ENCODE results near the gene TAF1D.

The TAF1D gene

DNA sequence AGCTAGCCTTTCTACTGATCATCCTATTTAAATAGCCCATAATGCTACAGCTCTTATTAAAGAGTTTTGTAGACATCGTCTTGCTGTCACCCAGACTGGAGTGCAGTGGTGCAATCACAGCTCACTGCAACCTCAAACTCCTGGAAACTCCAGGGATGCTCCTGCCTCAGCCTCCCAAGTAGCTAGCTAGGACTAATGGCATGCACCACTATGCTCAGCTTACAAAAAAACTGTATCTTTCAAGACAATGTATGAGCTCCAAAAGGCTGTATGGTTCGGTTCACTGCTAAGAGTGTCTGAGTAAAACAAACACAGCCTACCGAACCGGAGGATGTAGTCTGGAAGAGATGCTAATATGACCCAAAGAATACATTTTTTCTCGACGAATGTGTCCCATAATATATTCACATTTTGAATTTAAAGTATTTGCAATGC, 2.6 kb downstream of the TAF1D start:
- Histone ChIP-seq H3K4me1 (ENCODE audit: control insufficient read depth in 1 of 2, insufficient read depth in 1 of 2, low read depth in 1 of 2, low read length in 1 of 2) (peaks cover 32 to 38% of the 10 kb centered on the region in 2 experiments), H3K27ac (no peak overlapping the region), H3K27me3 (no peaks in the 10 kb centered on the region), H3K36me3 (peaks cover 62% of the 10 kb centered on the region), H3K9me3 (no peaks in the 10 kb centered on the region), H3K4me3 (ENCODE audit: low read depth in 1 of 2, low read length in 1 of 2) (no peak overlapping the region)
- TF ChIP-seq, protein P1, sequence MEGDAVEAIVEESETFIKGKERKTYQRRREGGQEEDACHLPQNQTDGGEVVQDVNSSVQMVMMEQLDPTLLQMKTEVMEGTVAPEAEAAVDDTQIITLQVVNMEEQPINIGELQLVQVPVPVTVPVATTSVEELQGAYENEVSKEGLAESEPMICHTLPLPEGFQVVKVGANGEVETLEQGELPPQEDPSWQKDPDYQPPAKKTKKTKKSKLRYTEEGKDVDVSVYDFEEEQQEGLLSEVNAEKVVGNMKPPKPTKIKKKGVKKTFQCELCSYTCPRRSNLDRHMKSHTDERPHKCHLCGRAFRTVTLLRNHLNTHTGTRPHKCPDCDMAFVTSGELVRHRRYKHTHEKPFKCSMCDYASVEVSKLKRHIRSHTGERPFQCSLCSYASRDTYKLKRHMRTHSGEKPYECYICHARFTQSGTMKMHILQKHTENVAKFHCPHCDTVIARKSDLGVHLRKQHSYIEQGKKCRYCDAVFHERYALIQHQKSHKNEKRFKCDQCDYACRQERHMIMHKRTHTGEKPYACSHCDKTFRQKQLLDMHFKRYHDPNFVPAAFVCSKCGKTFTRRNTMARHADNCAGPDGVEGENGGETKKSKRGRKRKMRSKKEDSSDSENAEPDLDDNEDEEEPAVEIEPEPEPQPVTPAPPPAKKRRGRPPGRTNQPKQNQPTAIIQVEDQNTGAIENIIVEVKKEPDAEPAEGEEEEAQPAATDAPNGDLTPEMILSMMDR (IDR thresholded peaks at IDR 0.05): no peak

DNA sequence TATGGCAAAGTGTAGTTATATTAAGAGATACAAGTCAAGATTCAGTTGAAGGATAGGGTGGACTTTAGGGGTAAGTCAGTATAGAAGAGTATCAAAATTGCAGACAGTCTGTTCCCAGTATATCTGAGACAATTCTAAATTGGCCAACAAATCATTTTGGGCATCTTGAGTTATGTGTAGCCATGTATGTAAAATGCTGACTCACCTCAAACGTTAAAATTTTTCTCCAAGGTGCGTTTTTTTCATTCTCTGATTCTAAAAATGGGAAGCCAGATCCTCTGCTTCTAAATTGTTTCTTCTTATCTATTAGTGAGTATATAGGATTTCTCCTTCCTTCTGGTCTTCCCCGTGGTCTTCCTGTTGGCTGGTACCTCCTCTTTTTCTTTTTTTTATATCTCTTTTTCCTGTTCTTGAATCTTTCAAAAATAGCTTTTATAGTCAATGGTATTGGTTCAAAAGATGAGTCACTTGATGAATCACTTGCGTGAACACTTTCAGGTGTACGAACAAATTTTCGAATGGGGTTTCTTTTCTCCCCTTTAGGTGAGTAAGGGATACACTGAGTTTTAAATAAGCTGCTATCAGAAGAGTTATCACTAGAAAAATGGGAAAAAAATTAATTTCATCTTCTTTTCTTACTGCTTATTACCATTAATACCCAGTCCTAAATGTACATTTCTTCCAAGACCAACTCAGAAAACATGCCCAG, 3.2 kb downstream of the TAF1D start:
- Histone ChIP-seq H3K9me3 (no peaks in the 10 kb centered on the region), H3K27me3 (no peaks in the 10 kb centered on the region), H3K36me3 (peaks cover 62% of the 10 kb centered on the region), H3K4me1 (ENCODE audit: control insufficient read depth in 1 of 2, insufficient read depth in 1 of 2, low read depth in 1 of 2, low read length in 1 of 2) (peaks cover 38 to 39% of the 10 kb centered on the region in 2 experiments), H3K4me3 (ENCODE audit: low read depth in 1 of 2, low read length in 1 of 2) (no peak overlapping the region), H3K27ac (no peak overlapping the region)
- TF ChIP-seq, protein P1 (IDR thresholded peaks at IDR 0.05): no peak

DNA sequence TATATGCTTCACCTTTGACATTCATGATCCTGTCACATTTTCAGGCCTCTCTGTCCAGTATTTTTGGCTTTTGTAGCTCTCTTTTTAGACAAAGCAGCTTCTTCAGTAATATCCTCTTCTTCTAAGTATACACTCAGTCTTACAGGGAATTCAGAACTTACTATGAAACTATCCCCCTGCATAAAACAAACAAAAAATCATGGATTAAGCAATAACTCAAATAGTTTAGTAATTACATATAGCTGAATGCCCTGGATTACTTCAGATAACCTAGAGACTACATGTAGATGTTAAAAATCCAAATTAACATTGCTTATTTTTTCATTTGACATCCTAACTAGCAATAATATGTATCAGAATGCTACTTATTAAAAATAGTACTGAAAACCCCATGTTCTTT, 5.2 kb downstream of the TAF1D start:
- Histone ChIP-seq H3K9me3 (no peaks in the 10 kb centered on the region), H3K4me3 (ENCODE audit: low read depth in 1 of 2, low read length in 1 of 2) (no peak overlapping the region), H3K4me1 (ENCODE audit: control insufficient read depth in 1 of 2, insufficient read depth in 1 of 2, low read depth in 1 of 2, low read length in 1 of 2) (peaks cover 28 to 34% of the 10 kb centered on the region in 2 experiments), H3K27ac (peak overlapping the region; percentile 13), H3K36me3 (peaks cover 80% of the 10 kb centered on the region), H3K27me3 (no peaks in the 10 kb centered on the region)
- TF ChIP-seq, protein P1 (IDR thresholded peaks at IDR 0.05): no peak

DNA sequence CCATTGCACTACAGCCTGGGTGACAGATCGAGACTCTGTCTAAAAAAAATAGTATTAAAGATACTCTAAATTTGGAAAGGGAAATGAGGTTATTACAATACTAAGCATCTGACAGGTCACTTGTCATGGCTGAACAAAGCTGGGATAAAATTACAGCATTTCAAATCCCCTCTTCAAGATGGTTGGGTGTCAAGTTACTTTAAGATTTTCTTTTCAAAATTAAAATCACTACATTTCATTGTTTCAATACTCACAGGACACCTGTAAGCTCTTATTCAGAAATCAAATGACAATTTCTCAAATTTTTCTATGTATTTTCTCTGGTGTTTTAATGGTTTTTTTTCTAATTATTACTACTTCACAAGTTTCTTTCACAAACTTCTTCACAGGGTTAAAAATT, 5.7 kb downstream of the TAF1D start:
- H3K27ac ChIP-seq: no peak overlapping the region
- no peak overlapping the region for H3K4me3 ChIP-seq (ENCODE audit: low read depth in 1 of 2, low read length in 1 of 2)
- no peaks in the 10 kb centered on the region for H3K27me3 ChIP-seq
- no peaks in the 10 kb centered on the region for H3K9me3 ChIP-seq
- H3K4me1 ChIP-seq (ENCODE audit: control insufficient read depth in 1 of 2, insufficient read depth in 1 of 2, low read depth in 1 of 2, low read length in 1 of 2): peaks cover 25 to 34% of the 10 kb centered on the region in 2 experiments
- H3K36me3 ChIP-seq: peaks cover 85% of the 10 kb centered on the region
- TF ChIP-seq, protein P1 (IDR thresholded peaks at IDR 0.05): no peak

DNA sequence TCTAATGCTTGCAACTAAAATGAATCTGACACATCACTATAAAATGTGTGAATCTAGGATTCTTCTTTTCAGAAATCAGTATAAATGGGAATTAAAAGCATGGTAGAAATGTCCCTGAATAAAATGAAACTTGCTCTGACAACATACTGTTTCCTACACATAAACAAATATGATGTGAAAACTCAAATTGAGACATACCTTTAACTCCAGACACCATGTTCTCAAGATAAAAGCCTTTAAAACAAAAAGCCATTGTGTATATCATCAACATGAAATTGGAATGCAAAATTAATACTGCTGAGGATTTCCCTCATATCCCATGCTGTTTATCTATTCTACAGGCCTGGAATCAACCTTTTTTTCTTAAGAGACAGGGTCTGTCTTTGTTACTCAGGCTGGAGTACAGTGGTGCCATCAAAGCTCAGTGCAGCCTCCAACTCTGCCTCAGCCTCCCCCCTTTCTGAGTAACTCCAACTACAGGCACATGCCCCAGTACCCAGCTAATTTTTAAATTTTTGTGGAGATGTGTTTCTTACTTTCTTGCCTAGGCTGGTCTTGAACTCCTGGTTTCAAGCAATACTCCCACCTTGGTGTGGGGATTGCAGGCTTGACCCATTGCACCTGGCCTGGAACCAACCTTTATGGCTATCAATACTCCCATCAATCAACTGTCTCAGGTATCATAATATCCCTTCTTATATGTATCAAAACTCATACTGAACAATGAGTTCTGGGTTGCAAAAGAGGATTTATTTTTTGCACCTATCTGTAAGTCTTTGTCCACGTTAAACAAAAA, 6.7 kb downstream of the TAF1D start:
- Histone ChIP-seq H3K9me3 (no peaks in the 10 kb centered on the region), H3K36me3 (peaks cover 95% of the 10 kb centered on the region), H3K4me1 (ENCODE audit: control insufficient read depth in 1 of 2, insufficient read depth in 1 of 2, low read depth in 1 of 2, low read length in 1 of 2) (peaks cover 14 to 24% of the 10 kb centered on the region in 2 experiments), H3K4me3 (ENCODE audit: low read depth in 1 of 2, low read length in 1 of 2) (no peak overlapping the region), H3K27ac (peak overlapping the region; percentile 1), H3K27me3 (no peaks in the 10 kb centered on the region)
- TF ChIP-seq, protein P1 (IDR thresholded peaks at IDR 0.05): no peak

Measured in neutrophil (primary cell).